Neural cell (in vitro differentiated cells): ENCODE data around the gene CKAP5. TPM values are rescaled to one million over a fixed set of nuclear protein-coding genes. Genes with fewer than 3 reads are reported as not detected.

Experiments used
- H2AFZ ChIP-seq: fragments of 200-600, 300-800 bp; sonication (generic), shearing (Covaris generic); 2 replicates; pipeline ENCODE4 v1.6.0; 2014; ENCODE audit warnings: low read depth, mild to moderate bottlenecking, antibody characterized with exemption, low read length, moderate library complexity
- H3F3A ChIP-seq: fragments of 200-600 bp; shearing (Covaris generic); 2 replicates; pipeline ENCODE4 v1.6.1; 2016; ENCODE audit warnings: mild to moderate bottlenecking, moderate library complexity, mixed read lengths, antibody characterized with exemption, low read length; ENCODE audit not compliant: insufficient read depth, poor library complexity, severe bottlenecking
- H3K27ac ChIP-seq: fragments of 200-600, 300-800 bp; sonication (generic), shearing (Covaris generic); 2 replicates; pipeline ENCODE4 v1.5.1; 2014; ENCODE audit warnings: mild to moderate bottlenecking, low read length, moderate library complexity
- H3K27me3 ChIP-seq: fragments of 300-800, 200-600 bp; sonication (generic), shearing (Covaris generic); 2 replicates; pipeline ENCODE4 v1.6.0; 2014; ENCODE audit warnings: mild to moderate bottlenecking, low read depth, low read length, moderate library complexity; ENCODE audit not compliant: insufficient read depth
- H3K36me3 ChIP-seq: fragments of 300-800, 200-600 bp; sonication (generic), shearing (Covaris generic); 2 replicates; pipeline ENCODE4 v1.5.1; 2014; ENCODE audit warnings: mild to moderate bottlenecking, antibody characterized with exemption, low read length, moderate library complexity; ENCODE audit not compliant: insufficient read depth
- H3K4me2 ChIP-seq: fragments of 300-800, 200-600 bp; sonication (generic), shearing (Covaris generic); 2 replicates; pipeline ENCODE4 v1.6.0; 2014; ENCODE audit warnings: mild to moderate bottlenecking, low read length
- H3K4me3 ChIP-seq: fragments of 300-800, 200-600 bp; sonication (generic), shearing (Covaris generic); 2 replicates; pipeline ENCODE4 v1.5.1; 2014; ENCODE audit warnings: mild to moderate bottlenecking, low read length, moderate library complexity
- H3K79me2 ChIP-seq: fragments of 200-600 bp; shearing (Covaris generic); replicated peaks from 2 replicates; pipeline ENCODE4 v1.6.0; 2014; ENCODE audit warnings: mild to moderate bottlenecking, low read length, moderate library complexity; ENCODE audit not compliant: insufficient read depth
- H3K9ac ChIP-seq: fragments of 300-800, 200-600 bp; sonication (generic), shearing (Covaris generic); 2 replicates; pipeline ENCODE4 v1.6.1; 2016; ENCODE audit warnings: mild to moderate bottlenecking, low read length, mixed read lengths
- H3K9me2 ChIP-seq: fragments of 200-600 bp; shearing (Covaris generic); 2 replicates; pipeline ENCODE4 v1.6.1; 2016; ENCODE audit warnings: mild to moderate bottlenecking, low read length, mixed read lengths; ENCODE audit not compliant: insufficient read depth
- H3K9me3 ChIP-seq: fragments of 200-600, 300-800 bp; sonication (generic), shearing (Covaris generic); 2 replicates; pipeline ENCODE4 v1.6.1; 2016; ENCODE audit warnings: mild to moderate bottlenecking, mixed run types, low read length, moderate library complexity, mixed read lengths
- H4K20me1 ChIP-seq: fragments of 200-600 bp; shearing (Covaris generic); 2 replicates; pipeline ENCODE4 v1.6.1; 2016; ENCODE audit warnings: mild to moderate bottlenecking, mixed run types; ENCODE audit not compliant: insufficient read depth
- EP300 ChIP-seq: fragments of 450-650 bp; conservative IDR thresholded peaks from 2 replicates; pipeline ENCODE4 v1.6.1; 2014; ENCODE audit warnings: antibody characterized with exemption, mild to moderate bottlenecking, moderate library complexity; ENCODE audit not compliant: poor library complexity, severe bottlenecking
- EZH2 ChIP-seq: fragments of 200-600, 300-800 bp; shearing (Covaris generic), sonication (generic); IDR thresholded peaks from 2 replicates; pipeline ENCODE4 v1.6.1; 2014; ENCODE audit warnings: antibody characterized with exemption, low read length, borderline replicate concordance, mild to moderate bottlenecking; ENCODE audit not compliant: insufficient read depth, poor library complexity, severe bottlenecking
- MXI1 ChIP-seq: fragments of 450-650 bp; conservative IDR thresholded peaks from 2 replicates; pipeline ENCODE4 v1.6.1; 2014; ENCODE audit warnings: antibody characterized with exemption, mild to moderate bottlenecking; ENCODE audit not compliant: poor library complexity, severe bottlenecking
- POLR2AphosphoS5 ChIP-seq: IDR thresholded peaks from 2 replicates; pipeline ENCODE4 v1.6.1; 2012
- RAD21 ChIP-seq: fragments of 450-650 bp; conservative IDR thresholded peaks from 2 replicates; pipeline ENCODE4 v1.6.1; 2014; ENCODE audit warnings: antibody characterized with exemption, mild to moderate bottlenecking, moderate library complexity
- SMC3 ChIP-seq: fragments of 450-650 bp; conservative IDR thresholded peaks from 2 replicates; pipeline ENCODE4 v1.6.1; 2014; ENCODE audit warnings: antibody characterized with exemption, mild to moderate bottlenecking, moderate library complexity; ENCODE audit not compliant: poor library complexity
- TAF1 ChIP-seq: IDR thresholded peaks from 2 replicates; pipeline ENCODE4 v1.6.1; 2012; ENCODE audit warnings: low read depth
- polyA plus RNA-seq: library from polyadenylated mRNA; depleted of rRNA; stranded (reverse); fragments of >200 nt; gene quantifications from 2 replicates; pipeline ENCODE4 v1.2.3, GENCODE V29; 2014
- TF ChIP-seq, protein P1 (sequence below): IDR thresholded peaks from 2 replicates; pipeline ENCODE4 v1.6.1; 2012; ENCODE audit warnings: borderline replicate concordance
- TF ChIP-seq, protein P2 (sequence below): fragments of 450-650 bp; IDR thresholded peaks from 2 replicates; pipeline ENCODE4 v1.5.1; 2014; ENCODE audit warnings: antibody characterized with exemption, mild to moderate bottlenecking, moderate library complexity; ENCODE audit not compliant: poor library complexity, severe bottlenecking

Gene CKAP5
- polyA plus RNA-seq, 1 donor from 2014 or later = 90.3 TPM

DNA sequence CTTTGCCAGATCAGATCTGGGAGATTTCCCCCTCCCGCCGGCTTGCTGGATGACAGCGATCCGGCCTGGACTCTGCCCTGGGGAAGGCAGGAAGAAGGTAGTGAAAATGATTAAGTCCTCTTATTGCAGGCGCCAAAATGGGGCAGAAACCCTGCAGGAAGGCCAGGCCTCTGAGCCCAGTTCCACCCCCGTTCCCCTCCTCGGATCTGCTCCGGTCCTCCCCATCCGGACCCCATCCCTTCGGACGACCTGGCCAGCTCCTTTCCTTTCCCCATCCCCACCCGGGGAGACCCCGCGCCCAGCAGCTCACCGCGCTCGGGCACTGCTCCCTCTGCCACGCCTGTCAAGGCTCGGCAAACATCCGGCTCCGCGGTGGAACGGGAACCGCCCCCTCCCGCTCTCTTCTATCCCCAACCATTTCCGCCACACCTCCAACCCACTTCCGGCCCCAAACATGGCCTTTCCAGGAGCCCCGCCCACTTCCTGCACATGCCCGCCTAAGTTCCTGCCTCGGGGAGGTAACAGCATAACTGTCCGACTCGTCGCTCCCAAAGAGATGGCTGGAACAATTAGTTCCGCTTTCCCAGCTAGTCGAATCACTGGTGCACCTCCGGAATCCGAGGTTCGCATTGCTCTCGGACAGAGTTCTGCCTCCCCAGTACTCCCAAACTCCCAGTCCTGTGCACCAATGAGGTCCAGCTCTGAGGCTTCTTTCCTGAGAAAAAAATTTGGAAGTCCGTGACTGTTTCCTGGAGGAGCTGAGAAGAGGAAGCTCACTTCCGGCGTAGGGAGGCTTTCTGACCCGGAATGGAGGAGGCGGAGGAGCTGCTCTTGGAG is 145.6 kb downstream of the CKAP5 start, which contains the start of the genes ARHGAP1 and ZNF408:
TSS of gene ARHGAP1 (minus strand) at position 379 of the 837 bp plus-strand sequence. CDS start 4,512 bp downstream, outside the sequence.
TSS of gene ZNF408 (plus strand) at position 791 of the 837 bp plus-strand sequence. CDS start at position 808, 17 bp downstream.
- Histone ChIP-seq H3F3A (no peaks in the 10 kb centered on the region), H3K9me3 (no peaks in the 10 kb centered on the region), H2AFZ (peak within 1 kb of the TSS; percentile 86), H3K4me2 (peak within 1 kb of the TSS; percentile 67), H3K9ac (peak within 1 kb of the TSS; percentile 92), H4K20me1 (no peaks in the 10 kb centered on the region), H3K27ac (peak within 1 kb of the TSS; percentile 96), H3K79me2 (peaks cover 29% of the 10 kb centered on the region), H3K27me3 (no peaks in the 10 kb centered on the region), H3K4me3 (peak within 1 kb of the TSS; percentile 88), H3K36me3 (no peaks in the 10 kb centered on the region), H3K9me2 (no peaks in the 10 kb centered on the region)
- TF ChIP-seq, protein P1, sequence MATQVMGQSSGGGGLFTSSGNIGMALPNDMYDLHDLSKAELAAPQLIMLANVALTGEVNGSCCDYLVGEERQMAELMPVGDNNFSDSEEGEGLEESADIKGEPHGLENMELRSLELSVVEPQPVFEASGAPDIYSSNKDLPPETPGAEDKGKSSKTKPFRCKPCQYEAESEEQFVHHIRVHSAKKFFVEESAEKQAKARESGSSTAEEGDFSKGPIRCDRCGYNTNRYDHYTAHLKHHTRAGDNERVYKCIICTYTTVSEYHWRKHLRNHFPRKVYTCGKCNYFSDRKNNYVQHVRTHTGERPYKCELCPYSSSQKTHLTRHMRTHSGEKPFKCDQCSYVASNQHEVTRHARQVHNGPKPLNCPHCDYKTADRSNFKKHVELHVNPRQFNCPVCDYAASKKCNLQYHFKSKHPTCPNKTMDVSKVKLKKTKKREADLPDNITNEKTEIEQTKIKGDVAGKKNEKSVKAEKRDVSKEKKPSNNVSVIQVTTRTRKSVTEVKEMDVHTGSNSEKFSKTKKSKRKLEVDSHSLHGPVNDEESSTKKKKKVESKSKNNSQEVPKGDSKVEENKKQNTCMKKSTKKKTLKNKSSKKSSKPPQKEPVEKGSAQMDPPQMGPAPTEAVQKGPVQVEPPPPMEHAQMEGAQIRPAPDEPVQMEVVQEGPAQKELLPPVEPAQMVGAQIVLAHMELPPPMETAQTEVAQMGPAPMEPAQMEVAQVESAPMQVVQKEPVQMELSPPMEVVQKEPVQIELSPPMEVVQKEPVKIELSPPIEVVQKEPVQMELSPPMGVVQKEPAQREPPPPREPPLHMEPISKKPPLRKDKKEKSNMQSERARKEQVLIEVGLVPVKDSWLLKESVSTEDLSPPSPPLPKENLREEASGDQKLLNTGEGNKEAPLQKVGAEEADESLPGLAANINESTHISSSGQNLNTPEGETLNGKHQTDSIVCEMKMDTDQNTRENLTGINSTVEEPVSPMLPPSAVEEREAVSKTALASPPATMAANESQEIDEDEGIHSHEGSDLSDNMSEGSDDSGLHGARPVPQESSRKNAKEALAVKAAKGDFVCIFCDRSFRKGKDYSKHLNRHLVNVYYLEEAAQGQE = peak; percentile 91
- TF ChIP-seq POLR2AphosphoS5 (peak; percentile 84), MXI1 (peak; percentile 94), SMC3 (no peak), RAD21 (no peak), TAF1 (no peak), EZH2 (no peak), EP300 (peak; percentile 60)
- TF ChIP-seq, protein P2, sequence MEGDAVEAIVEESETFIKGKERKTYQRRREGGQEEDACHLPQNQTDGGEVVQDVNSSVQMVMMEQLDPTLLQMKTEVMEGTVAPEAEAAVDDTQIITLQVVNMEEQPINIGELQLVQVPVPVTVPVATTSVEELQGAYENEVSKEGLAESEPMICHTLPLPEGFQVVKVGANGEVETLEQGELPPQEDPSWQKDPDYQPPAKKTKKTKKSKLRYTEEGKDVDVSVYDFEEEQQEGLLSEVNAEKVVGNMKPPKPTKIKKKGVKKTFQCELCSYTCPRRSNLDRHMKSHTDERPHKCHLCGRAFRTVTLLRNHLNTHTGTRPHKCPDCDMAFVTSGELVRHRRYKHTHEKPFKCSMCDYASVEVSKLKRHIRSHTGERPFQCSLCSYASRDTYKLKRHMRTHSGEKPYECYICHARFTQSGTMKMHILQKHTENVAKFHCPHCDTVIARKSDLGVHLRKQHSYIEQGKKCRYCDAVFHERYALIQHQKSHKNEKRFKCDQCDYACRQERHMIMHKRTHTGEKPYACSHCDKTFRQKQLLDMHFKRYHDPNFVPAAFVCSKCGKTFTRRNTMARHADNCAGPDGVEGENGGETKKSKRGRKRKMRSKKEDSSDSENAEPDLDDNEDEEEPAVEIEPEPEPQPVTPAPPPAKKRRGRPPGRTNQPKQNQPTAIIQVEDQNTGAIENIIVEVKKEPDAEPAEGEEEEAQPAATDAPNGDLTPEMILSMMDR = no peak

DNA sequence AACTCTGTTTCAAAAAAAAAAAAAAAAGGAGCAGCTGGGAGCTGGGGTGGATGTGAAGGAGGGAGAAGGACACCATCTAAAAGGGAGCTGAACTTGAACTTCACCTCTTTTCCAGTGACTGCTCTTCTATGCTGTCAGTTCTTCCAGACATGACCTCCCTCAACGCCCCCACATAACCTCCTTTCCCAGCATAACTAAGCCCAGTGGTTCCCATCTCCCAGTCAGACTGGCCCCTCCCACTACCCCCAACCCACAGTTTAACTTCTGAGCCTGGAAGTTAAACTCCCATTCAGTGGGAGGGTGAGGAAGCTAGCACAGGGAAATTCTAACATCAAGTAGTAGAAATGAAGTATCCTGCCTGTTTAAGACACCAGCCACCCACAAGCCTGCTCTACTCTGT is 147.5 kb downstream of the CKAP5 start:
- no peaks in the 10 kb centered on the region for H3F3A ChIP-seq
- no peak overlapping the region for H3K27ac ChIP-seq
- no peak overlapping the region for H3K9ac ChIP-seq

More for the DNA sequence above, 147.5 kb downstream of the CKAP5 start:
- no peaks in the 10 kb centered on the region for H3K27me3 ChIP-seq
- no peak for TF ChIP-seq TAF1
- no peak for TF ChIP-seq SMC3
- TF ChIP-seq, protein P1 = no peak
- no peak for TF ChIP-seq RAD21
- TF ChIP-seq MXI1 = no peak
- no peak for TF ChIP-seq EZH2
- TF ChIP-seq POLR2AphosphoS5 = no peak
- no peak overlapping the region for H3K4me2 ChIP-seq
- no peaks in the 10 kb centered on the region for H3K9me3 ChIP-seq
- H3K4me3 ChIP-seq = peak overlapping the region; percentile 88
- H3K79me2 ChIP-seq = peaks cover 29% of the 10 kb centered on the region
- no peaks in the 10 kb centered on the region for H3K9me2 ChIP-seq
- H3K36me3 ChIP-seq = no peaks in the 10 kb centered on the region
- no peaks in the 10 kb centered on the region for H4K20me1 ChIP-seq
- no peak overlapping the region for H2AFZ ChIP-seq
